Uterus (tissue), 2 donors: ENCODE measurements around the gene DGKG.

Experiments used
- CTCF ChIP-seq, 4 experiments: fragments of 200-600 bp in 2 of 4; fragments of 450-650 bp in 2 of 4; sonication (generic) in 2 of 4; IDR thresholded peaks; one replicate each; pipeline ENCODE4 v1.5.1; 2016 to 2019; ENCODE audit warnings: antibody characterized with exemption in 4 of 4, mild to moderate bottlenecking in 2 of 4, moderate library complexity in 1 of 4
- POLR2A ChIP-seq, 2 donors: fragments of 450-650 bp; IDR thresholded peaks; one replicate each; pipeline ENCODE4 v1.6.1; 2016; ENCODE audit warnings: antibody characterized with exemption in 2 of 2, mild to moderate bottlenecking in 1 of 2, moderate library complexity in 1 of 2

DNA sequence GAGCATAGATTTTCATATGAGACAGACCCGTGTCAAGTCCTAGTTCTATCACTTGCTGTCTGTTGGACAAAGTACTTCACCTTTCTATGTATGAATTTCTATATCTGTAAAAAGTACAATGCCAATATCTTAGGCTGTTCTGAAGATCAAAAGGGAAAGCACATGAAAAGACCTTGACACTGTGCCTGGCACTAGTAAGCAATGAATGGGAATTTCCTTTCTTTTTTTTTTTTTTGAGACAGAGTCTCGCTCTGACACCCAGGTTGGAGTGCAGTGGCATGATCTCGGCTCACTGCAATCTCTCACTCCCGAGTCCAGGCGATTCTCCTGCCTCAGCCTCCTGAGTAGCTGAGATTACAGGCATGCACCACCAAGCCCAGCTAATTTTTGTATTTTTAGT, 217.8 kb downstream of the DGKG start:
- no peak for TF ChIP-seq POLR2A (IDR thresholded peaks at IDR 0.05)
- TF ChIP-seq CTCF (IDR thresholded peaks at IDR 0.05) = no peak
